Epithelial cell of proximal tubule (primary cell): ENCODE results near the gene LARGE1. TPM values are rescaled to one million over a fixed set of nuclear protein-coding genes. Genes with fewer than 3 reads are reported as not detected.

ENCODE experiments used
- DNase-seq: peaks from one replicate; pipeline ENCODE4 v3.0.0-alpha.2; 2011; ENCODE audit warnings: low read depth
- H3K4me3 ChIP-seq: 2 replicates; pipeline ENCODE4 v1.5.1; 2011; ENCODE audit warnings: low read depth, mild to moderate bottlenecking, low read length
- total RNA-seq: library from RNA; depleted of rRNA; stranded (reverse); fragments of >200 nt; gene quantifications from 2 replicates; pipeline ENCODE4 v1.2.3, GENCODE V29; 2015
- TF ChIP-seq, protein P1 (sequence below): conservative IDR thresholded peaks from 2 replicates; pipeline ENCODE4 v1.5.1; 2012; ENCODE audit warnings: low read depth, mild to moderate bottlenecking, low read length

LARGE1 gene
- total RNA-seq, 1 donor from 2014 or later: 18.3 TPM

DNA sequence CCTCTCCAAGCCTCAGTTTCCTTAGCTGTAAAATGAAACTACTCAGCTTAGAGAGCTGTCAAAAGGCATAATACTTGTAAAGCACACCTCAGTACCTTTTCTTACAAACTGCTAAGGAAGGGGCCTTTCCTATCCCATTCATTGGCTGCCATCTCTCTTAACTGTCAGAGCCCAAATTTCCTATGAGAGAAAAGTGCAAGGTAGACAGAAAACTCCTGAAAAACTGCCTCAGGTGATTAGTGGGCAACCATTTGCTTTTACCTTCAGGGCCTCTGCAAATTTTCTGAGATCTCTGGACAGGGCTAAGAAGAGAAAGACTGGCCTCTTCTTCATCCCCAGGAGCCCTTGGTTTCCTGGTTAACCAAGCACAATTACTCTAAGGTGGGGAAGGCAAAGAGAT, 13.8 kb downstream of the LARGE1 start:
- DNase-seq: no peak
- TF ChIP-seq, protein P1, sequence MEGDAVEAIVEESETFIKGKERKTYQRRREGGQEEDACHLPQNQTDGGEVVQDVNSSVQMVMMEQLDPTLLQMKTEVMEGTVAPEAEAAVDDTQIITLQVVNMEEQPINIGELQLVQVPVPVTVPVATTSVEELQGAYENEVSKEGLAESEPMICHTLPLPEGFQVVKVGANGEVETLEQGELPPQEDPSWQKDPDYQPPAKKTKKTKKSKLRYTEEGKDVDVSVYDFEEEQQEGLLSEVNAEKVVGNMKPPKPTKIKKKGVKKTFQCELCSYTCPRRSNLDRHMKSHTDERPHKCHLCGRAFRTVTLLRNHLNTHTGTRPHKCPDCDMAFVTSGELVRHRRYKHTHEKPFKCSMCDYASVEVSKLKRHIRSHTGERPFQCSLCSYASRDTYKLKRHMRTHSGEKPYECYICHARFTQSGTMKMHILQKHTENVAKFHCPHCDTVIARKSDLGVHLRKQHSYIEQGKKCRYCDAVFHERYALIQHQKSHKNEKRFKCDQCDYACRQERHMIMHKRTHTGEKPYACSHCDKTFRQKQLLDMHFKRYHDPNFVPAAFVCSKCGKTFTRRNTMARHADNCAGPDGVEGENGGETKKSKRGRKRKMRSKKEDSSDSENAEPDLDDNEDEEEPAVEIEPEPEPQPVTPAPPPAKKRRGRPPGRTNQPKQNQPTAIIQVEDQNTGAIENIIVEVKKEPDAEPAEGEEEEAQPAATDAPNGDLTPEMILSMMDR: no peak
- no peak overlapping the region for H3K4me3 ChIP-seq

- no peak overlapping the region for H3K4me3 ChIP-seq
- DNase-seq: no peak
- TF ChIP-seq, protein P1: no peak
Observed at GRCh38 chr22:33903012-33903411, 17.3 kb downstream of the LARGE1 start.

GRCh38 chr22:33902073-33902472, 18.2 kb downstream of the LARGE1 start:
- TF ChIP-seq, protein P1: no peak
- no peak for DNase-seq
- H3K4me3 ChIP-seq: no peak overlapping the region

DNA sequence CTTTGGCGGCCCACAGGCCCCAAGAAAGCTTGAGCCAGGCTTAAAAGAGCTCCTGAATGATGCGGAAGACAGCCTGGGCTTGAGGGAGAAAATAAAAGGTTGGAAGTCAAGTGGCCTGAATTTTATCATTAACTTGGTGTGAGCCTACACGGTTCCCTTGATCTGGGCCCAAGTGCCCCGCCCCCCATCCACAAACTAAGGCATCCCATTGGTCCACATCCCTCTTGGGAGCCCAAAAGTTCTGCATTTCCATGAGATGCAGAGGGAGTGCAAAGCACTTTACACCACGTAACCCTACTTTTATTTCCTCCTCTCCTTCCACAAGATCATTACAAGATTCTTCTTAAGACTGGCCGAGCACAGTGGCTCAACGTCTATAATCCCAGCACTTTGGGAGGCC, 22.2 kb downstream of the LARGE1 start:
- TF ChIP-seq, protein P1: no peak
- H3K4me3 ChIP-seq: no peak overlapping the region
- DNase-seq: no peak

- DNase-seq: no peak
- no peak overlapping the region for H3K4me3 ChIP-seq
- TF ChIP-seq, protein P1: no peak
Observed at GRCh38 chr22:33897448-33897835, 22.8 kb downstream of the LARGE1 start.

DNA sequence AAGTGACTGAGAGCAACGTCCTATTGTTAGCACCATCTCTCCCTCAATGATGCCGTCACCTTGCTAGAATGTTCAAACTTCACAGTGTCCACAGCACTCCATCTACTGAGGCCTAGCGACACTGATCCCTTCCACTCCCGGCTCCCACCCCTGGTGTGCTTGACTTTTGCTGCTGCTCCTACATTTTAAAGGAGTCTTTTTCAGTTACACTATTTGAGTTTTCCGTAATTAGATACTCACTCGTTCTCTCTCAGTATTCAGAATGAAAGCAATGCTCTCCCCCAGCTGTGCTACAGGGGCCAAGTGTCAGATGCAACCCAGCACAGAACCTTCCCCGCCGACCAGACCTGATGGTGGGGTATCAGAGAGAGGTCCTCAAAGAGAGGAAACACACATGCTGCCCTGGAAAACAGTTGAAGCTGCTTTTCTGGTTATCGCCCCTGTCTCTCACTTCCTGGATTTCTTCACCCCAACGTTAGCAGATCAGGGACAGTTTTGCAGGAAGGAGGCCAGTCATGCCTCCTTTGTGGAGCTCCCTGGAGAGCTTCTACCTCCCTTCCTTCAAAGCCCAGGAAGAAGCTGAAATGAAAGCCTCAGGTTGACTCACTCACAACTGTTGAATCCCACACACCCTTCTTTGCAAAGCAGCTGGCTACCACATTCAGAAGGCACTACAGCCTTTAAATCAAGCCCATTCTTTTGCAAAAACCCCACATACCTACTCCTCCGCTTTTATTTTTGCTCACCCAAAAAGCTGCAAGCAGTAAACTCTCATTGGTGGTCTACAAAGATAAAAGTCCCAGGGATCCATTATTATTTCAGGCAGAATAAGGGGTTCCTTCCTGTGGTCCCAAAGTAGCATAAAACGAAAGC, 23.5 kb downstream of the LARGE1 start:
- DNase-seq: no peak
- TF ChIP-seq, protein P1: no peak
- H3K4me3 ChIP-seq: no peak overlapping the region

DNA sequence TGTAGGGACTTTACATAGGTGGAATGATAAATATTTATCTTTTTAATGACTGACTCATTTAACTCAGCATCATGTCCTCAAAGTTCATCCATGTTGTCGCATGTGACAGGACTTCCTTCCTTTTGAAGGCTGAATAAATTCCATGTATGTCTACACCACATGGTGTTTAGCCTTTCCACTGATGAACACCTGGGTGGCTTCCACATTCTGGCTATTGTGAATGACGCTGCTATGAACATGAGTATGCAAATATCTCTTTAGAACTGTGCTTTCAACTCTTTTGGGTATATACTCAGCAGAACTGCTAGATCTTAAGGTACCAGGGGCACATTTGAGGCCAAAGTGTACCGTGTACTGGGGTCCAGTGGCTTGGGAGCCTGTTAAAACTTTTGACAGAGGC, 24.1 kb downstream of the LARGE1 start:
- H3K4me3 ChIP-seq: no peak overlapping the region
- no peak for DNase-seq
- TF ChIP-seq, protein P1: no peak
